ENCODE data around the gene CHN1.
A peak's percentile ranks its signal among the peaks of the same experiment; 100 is the strongest.

The CHN1 gene, protein sequence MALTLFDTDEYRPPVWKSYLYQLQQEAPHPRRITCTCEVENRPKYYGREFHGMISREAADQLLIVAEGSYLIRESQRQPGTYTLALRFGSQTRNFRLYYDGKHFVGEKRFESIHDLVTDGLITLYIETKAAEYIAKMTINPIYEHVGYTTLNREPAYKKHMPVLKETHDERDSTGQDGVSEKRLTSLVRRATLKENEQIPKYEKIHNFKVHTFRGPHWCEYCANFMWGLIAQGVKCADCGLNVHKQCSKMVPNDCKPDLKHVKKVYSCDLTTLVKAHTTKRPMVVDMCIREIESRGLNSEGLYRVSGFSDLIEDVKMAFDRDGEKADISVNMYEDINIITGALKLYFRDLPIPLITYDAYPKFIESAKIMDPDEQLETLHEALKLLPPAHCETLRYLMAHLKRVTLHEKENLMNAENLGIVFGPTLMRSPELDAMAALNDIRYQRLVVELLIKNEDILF

DNA sequence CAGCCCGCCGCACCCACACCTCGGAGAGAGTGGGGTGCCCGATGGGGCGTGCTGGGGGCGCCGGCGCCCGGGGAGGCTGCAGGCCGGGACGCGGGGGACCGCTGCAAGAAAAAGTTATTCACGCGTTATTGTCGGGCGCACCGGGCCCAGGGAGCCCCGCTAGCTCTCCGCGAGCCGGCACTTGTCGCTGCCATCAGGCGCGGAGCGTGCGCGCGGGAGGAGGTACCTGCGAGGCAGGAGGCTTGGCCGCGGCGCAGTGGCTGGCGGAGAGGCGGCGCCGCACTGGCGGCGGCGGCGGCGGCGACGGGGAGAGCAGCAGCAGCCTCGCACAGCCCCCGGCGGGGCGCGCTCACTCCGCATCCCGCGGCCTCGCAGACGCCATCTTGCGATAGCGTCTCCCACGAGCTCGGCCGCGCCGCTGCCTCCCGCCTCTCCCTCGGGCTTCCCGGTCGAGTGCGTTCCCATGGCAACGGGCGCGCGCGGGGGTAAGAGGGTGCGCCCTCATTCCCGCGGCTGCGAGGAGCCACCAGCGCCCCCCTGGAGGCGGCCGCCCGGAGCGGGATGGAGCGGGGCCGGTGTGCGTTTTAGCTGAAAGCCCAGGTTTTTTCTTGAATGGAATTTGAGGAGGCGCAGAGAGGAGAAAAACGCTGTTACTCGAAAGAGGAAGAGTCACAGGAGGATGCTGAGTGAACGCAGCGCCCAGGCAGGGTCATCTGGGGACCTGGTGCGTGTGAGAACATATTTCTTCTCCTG, at the start of gene CHN1:
Gene CHN1, minus strand, starts transcription at position 402 of the 753 bp plus-strand sequence. CDS start 469 bp downstream, outside the sequence.
- peak; percentile 69 for DNase-seq

DNA sequence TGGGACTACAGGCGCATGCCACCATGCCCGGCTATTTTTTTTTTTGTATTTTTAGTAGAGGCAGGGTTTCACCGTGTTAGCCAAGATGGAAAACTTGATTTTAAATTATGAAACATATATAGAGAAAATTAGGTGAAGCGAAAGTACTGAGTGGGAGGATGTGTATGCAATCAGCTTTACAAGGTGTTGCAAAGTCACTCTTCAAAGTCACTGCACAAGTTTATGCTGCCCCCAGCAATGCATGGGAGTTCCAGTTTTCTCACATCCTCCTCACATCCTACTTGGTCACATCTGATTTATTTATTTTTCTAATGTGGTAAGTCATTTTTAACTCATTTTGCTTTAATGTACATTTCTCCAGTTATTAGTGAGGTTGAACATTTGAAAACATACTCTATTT, 49.2 kb upstream of the CHN1 start:
- DNase-seq, result no peak

DNA sequence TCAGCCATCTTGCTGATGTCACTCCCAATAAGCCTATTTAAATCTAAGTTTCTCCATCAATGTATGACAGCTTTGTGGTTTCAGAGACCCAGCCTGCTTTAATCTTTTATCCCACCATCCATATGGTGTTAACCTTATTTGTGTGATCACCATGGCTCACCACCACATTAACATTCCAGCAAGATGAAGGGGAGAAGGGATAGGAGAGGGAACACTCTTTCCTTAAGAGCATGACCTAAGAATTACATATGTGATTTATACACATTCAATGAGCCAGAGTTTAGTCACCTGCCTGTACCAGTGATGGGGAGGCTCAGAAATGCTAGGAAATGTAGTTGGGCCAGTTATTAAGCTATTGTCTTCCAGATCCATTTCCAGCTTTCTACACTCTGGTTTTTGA, 44.5 kb upstream of the CHN1 start:
- DNase-seq, result no peak

DNA sequence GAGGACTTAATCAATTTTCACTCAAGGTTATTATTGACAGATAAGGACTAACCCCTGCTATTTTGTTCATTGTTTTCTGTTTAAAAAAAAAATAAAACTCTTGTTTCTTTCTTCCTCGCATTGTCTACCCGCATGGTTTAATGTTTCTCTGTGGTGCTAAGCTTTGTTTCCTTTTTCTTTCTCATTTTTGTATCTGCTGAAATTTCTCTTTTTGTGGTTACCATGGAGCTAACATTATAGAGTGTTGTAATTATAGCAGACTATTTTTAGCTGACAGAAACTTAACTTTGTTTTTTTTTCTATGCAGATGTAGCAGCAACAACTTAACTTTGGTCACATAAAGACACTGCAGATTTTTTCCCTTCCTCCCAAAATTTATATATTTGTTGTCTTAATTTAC, 43.1 kb upstream of the CHN1 start:
- no peak for DNase-seq

DNA sequence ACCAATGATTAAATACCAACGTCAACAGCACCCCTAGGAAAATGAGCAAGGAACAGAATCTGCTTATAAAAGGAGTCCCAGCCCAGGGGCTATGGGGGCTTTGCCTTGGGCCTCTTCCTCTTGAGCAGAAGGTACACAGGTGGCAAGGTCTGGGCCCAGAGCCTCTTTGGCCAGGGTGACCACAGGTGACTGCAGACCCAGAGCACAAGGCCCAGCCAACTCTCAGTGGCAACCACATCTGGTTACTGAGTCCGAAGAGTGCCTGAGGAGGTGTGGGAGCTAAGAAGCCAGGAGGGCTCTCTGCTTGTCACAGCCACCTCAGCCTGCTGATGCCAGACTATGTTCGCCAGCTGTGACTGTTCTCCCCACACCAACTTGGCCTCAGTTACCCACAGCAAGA, 34.3 kb upstream of the CHN1 start:
- no peak for DNase-seq

DNA sequence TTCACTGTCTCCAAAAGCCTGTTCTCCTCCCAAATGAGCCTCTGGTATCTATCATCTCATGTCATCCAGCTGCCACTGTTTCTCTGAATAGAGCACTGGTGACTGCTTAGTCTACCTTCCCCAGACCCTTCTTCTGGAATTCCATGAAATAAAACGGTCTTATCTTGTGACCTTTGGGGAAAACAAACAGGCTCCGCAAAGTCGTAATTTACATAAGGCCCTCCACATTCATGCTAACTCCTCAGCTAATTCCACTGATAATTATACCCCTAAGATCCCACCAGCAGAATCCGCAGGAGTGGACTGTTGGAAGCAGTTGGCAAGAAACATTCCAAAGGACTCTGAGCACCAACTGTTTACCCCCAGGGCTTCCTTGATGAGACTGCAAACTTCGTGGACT, 33.9 kb upstream of the CHN1 start:
- no peak for DNase-seq

DNA sequence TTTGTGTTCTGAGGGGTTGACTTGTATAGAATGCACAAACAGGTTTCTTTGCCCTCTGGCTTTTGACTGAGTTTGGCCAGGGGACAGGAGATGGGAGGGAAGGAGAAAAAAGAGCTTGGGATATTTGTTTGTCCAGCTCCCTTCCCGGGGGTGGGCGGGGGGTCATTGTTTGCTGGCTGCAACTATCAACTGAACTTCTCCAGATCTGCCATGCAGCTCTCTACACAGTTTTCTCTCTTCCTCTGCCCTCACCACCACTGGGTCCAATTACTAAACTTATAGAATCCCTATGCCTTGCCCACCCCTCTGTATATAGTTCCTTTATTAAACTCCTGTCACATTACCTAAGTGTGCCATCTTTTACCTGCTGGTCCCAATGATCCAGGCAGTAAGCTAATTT, 32.8 kb upstream of the CHN1 start:
- DNase-seq, result no peak

DNA sequence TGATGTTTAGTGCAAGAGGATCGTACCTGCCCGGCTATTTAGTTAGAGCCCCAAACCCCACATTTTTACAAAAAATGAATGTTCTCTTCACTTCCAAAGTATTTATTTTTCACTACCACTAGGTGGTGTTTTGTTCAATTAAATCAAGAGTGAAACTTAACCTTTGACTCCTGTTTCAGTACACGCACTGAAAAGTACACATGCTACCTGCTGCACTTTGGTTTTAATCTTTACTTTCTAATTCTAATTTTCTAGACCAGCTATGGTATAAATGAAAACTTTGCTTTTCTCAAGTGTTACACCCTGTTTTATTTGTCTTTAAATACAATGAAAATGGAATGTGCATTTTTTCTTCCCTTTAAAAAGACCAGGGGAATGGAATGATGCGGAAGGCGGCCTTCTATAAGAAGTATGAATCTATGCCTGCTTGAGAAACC, 31.4 kb upstream of the CHN1 start:
- DNase-seq, result no peak

DNA sequence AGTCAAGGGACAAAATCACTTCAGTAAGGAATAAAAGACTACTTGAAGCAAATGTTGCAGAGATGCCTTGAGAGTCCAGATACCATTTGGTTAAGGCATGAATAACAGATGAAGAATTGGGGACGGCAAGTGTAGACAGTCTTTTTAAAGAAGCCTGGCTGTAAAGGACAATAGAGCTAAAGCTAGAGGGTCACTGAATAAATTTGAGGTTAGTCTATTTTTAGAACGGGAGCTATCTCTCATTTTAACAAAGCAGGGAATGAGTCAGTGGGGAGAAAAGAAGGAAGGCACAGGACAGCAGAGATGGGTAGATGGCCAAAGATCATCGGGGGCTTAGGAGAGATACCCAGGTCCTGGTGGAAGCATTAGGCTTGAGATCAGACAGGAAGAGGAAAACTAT, 30.6 kb upstream of the CHN1 start:
- DNase-seq, result no peak

DNA sequence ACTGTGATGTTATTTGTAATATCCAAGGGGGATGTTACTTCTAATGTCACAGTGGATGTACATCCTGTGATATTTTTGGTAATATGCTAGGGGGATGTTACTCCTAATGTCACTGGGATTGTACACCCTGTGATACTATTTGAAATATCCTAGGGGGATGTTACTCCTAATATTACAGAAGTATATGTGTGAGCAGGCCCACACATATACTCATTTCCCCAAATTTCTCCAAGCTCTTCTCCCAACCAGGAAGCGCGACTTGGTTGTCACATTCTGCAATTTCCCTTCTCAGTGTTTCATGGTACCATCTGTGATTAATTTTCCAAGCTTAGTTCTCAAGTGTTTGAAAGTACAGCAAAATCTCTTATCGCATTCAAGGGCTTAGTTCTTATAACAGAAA, 29.5 kb upstream of the CHN1 start:
- DNase-seq, result no peak

DNA sequence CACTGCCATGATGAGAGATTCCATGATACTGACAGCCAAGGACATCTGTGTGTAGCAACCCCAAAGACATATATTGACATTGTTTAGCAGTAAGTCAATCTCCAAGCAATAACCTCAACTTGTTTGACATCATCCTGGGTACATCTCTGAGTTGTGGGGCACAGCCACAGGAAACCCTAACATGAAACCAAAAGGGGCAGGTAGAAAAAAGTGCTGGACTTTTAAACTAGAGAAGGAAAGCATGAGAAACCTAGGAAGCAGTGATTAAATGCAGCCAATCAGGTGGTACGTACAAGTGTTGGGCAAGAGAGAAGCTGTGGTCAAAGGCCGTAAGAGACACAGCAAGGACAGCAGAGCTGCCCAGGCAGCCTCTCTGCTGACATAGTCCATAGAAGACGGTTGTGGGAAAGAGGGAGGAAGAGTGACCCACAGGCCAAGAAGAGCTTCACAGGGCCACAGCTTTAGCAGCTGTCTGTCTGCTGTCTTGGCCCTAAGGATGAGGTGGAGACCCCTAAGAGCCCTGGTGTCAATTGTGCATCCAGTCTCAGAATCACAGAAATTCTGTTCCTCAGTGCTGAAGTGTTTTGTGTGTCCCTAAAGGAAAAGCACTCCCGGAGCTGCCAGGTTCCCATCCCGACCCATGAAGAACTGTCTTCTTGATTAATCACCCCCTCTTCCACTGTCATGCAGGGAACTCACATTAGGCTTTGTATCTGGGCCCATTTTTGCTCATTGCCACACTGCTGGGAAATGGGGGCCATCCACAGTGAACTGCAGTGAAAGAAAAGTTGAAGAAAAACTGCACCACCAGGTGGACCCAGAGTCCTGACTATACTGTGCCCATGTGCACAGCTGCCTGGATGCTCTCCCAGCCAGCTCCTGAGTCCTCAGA, 25.4 kb upstream of the CHN1 start:
- DNase-seq, result no peak

DNA sequence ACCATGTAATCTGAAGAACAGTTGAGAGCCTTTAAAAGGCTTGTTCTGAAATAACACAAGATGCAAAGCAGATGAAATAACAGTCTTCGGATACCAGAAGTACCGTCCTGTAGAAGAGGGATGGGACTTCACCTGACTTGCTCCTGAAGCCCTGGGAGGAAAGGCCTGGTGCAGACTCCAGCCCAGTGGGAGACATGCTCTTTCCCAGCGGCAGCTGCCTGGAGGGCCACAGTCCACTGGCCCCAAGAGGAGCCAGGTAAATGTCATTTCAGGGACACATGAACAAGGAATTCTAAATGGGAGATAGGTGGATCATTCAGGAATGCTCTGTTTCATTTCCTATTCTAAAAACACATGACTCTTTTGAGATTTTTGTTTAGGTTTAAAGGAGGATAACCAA, 22.6 kb upstream of the CHN1 start:
- DNase-seq, result no peak

DNA sequence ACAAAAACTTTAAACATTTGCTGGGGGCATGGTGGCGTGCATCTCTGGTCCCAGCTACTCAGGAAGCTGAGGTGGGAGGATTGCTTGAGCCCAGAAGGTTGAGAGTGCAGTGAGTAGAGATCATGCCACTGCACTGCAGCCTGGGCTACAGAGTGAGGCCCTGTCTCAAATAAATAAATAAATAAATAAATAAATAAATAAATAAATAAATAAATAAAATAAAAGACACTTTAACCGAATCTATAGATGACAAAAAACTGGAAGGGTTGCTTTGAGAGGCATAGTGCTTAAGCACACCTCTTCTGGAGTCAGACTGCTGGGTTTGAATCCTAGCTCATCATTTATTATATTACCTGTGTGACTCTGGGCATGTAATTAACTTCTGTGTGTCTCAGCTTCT, 21.2 kb upstream of the CHN1 start:
- DNase-seq, result no peak

DNA sequence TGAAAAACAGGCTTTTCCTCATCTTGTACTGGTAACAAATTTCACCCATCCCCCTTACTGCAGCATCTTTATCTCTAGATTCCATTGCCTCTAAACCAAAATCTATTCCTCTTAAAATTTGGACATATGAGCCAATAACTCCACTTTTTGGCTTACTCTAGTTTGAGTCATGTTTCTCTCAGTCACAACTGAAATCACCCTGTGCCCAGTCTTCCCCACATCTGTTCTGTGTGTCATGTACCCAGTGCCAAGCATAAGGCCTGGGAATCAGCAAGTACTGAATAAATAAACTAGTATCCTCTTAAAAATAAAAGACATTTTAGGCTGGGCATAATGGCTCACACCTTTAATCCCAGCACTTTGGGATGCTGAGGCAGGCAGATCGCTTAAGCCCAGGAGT, 20.8 kb upstream of the CHN1 start:
- no peak for DNase-seq

DNA sequence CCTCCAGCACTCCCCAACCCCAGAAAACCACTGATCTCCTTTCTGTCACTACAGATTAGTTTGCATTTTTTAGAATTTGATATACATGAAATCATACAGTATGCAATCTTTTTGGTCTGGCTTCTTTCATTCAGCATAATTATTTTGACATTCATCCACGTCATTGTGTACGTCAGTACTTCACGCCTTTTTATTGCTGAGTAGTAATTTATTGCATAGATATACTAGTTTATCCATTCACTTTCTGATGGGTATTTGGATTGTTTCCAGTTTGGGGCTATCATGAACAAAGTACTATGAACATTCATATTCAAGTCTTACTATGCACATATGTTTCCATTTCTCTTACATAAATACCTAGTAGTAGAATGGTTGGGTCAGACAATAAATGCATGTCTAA, 20.1 kb upstream of the CHN1 start:
- DNase-seq, result no peak

DNA sequence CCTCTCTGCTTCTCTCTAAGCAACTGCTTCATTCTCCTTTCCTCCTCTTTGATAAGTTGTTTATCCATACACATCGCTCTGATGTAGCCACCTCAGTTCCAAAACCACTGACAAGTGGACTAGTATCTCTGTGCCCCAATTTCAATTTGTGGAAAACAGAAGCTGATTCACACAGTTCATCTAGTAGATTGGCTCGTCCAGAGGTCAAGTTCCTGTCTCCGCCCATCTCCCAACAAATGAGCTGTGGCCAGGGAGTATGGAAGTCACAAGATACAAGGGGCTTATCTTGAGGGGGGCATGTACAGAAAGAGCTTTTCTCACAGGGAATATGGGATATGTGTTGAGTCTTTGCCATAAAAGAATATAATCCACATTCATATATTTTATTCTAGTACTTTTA, 17.7 kb upstream of the CHN1 start:
- DNase-seq, result no peak

DNA sequence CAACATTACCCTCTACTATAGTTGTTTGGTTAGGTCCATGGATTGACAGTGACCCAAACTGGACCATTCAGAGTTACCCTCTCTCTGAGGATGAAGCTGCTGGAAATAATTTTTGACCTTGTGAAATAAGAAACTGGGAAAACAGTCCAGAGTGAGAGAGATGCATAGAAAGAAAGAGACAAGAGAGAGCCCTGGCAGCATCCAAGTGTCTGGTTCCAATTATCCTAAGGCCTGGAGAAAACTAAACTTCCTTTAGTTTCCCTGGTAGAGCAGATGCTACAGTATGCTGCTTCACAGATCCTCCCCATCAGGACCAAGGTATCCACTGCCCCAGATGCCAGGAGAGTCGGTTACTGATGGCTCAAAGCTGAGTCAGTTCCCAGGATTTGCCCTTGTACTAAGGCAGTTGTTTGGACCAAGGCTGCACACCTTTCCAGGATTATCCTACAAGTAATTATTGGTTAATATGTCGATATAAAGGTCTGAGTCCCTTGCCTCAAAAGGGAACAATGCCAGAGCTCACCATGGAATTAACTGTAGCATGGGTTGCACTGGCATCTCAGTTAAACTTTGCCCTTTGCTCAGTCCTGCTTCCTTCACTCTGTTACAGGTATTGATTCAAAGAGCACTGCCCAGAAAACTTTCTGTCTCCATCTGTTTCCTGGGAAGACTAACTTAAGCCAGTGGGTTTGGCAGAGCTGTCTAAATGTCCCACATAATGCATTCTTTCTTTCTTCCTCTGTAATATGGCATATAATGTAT, 14.6 kb upstream of the CHN1 start:
- no peak for DNase-seq

DNA sequence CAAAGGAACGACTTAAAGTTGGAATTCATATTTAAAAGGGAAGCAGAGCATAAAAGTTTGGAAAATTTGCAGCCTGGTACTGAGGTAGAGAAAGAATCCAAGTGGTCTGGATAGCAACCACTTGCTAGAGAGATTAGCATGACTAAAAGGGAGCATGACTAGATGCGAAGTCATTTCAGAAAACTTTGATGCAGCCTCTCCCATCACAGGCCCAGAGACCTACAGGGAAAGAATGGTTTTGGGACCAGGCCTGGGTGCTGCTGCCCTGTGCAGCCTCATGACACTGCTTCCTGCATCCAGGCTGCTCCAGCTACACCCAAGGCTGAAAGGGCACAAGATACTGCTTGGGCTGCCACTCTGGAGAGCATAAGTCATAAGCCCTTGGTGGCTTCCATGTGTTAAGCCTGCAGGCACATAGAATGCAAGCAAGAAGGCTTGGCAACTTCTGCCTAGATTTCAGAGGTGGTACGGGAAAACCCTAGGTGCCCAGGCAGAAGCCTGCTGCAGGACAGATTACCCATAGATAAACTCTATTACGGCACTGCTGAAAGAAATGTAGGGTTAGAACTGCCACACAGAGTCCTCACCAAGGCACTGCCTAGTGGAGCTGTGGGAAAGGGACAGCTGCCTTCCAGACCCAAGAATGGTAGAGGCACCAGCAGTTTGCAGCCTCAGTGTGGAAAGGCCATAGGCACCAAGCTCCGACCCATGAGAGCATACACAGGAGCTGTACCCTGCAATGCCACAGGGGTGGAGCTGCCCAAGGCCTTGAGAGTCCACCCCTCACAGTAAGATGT, 12.6 kb upstream of the CHN1 start:
- DNase-seq, result no peak

DNA sequence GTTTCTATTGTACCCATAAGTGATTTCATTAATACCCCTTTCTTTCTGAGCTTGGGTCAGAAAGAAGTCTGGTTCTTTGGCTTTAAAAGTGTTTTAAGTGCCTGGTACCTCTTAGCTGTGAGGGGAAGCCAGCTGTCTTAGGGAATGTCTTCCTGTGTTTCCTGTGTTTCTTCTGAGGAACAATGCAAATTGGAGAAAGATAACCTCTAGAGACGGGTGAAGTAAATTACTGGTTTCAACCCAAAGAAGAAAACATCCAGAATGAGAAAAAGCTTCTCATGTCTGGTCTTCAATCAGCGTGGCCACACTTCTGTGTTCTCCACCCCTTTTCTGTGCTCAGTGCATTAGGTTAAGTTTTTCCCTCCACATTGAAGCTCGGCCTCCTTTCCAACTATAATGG, 10.2 kb upstream of the CHN1 start:
- DNase-seq, result no peak

DNA sequence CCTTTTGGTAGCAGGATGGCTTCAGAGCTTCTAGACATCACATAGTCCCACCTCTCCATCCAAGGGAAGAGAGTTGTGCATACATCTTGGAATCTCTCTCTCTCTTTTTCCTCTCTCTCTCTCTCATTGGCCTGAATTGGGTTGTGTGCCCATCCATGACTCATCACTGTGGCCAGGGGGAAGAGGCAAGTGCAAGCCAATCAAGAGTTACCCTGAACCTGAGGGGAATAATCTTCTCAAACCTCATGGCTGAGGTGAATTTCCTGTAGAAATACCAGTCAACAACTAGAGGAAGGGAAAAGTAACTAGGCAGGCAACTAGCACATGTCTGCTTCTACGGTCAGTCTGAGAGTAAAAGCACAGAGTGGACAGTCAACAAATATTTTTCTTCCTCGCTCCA, 7.3 kb upstream of the CHN1 start:
- DNase-seq, result no peak

DNA sequence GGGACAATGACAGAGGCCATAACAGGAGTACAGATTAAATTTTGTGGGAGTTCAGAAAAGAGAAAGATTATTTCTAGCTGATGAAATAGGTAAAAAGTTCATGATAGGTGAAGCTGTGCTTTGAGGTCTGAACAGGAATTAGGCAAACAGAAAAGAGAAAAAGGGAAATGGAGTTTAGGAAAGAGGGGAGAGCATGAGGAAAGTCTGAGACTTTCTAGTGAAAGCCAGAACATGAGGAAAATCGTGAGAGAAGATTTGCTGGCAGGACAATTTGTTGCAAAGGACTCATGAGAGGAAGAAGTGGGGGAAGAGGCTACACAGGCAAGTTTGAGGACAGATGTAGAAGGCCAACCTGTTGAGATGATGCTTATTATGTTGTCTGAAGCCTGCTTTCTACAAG, 6.3 kb upstream of the CHN1 start:
- DNase-seq, result no peak

DNA sequence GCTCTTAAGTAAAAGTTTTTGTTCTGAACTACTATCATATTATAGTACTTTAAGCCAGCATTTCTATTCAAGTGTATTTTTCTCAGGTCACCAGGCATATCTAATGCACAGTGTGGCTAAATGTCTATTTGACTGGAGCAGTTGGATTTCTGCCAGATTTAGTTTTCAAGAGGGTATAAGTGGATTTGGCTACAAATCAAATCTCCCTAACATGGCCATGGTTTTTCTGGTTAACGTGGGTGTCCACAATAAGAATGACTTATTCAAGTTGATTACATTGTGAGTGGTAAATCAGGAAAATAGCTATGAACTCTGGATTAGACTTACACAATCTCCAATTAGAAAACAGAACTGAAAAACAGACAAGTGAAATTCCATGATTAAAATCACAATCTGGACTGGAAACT, 5.7 kb upstream of the CHN1 start:
- no peak for DNase-seq
